GM12892 (cell line): ENCODE data around the gene SPTBN1.

Experiments
- DNase-seq: peaks from one replicate; pipeline ENCODE4 v3.0.0; 2011; ENCODE audit not compliant: insufficient read length
- FAIRE-seq: peaks from 2 replicates; lab custom pipeline; 2011; peaks lifted over from hg19 to GRCh38; lab: Jason Lieb, UNC
- POLR2A ChIP-seq: IDR thresholded peaks from 2 replicates; pipeline ENCODE4 v1.6.1; 2011; ENCODE audit warnings: low read depth, low read length, control low read depth
- POLR2AphosphoS5 ChIP-seq: IDR thresholded peaks from 2 replicates; pipeline ENCODE4 v1.6.1; 2011; ENCODE audit warnings: low read depth, low read length, control low read depth
- TAF1 ChIP-seq: IDR thresholded peaks from 2 replicates; pipeline ENCODE4 v1.6.1; 2011; ENCODE audit warnings: low read depth, mild to moderate bottlenecking, control low read depth, low read length, borderline replicate concordance

The SPTBN1 gene

DNA sequence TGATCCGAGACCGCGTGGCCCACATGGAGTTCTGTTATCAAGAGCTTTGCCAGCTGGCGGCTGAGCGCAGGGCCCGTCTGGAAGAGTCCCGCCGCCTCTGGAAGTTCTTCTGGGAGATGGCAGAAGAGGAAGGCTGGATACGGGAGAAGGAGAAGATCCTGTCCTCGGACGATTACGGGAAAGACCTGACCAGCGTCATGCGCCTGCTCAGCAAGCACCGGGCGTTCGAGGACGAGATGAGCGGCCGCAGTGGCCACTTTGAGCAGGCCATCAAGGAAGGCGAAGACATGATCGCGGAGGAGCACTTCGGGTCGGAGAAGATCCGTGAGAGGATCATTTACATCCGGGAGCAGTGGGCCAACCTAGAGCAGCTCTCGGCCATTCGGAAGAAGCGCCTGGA lies 172.8 kb downstream of the SPTBN1 start:
- no peak for TF ChIP-seq TAF1
- no peak for TF ChIP-seq POLR2AphosphoS5
- TF ChIP-seq POLR2A: no peak
- DNase-seq (no peak), FAIRE-seq (no peak)

- TF ChIP-seq POLR2A (no peak), TAF1 (no peak), POLR2AphosphoS5 (no peak)
- FAIRE-seq: no peak
- DNase-seq: no peak
Observed at GRCh38 chr2:54629390-54629789, 173.3 kb downstream of the SPTBN1 start.

DNA sequence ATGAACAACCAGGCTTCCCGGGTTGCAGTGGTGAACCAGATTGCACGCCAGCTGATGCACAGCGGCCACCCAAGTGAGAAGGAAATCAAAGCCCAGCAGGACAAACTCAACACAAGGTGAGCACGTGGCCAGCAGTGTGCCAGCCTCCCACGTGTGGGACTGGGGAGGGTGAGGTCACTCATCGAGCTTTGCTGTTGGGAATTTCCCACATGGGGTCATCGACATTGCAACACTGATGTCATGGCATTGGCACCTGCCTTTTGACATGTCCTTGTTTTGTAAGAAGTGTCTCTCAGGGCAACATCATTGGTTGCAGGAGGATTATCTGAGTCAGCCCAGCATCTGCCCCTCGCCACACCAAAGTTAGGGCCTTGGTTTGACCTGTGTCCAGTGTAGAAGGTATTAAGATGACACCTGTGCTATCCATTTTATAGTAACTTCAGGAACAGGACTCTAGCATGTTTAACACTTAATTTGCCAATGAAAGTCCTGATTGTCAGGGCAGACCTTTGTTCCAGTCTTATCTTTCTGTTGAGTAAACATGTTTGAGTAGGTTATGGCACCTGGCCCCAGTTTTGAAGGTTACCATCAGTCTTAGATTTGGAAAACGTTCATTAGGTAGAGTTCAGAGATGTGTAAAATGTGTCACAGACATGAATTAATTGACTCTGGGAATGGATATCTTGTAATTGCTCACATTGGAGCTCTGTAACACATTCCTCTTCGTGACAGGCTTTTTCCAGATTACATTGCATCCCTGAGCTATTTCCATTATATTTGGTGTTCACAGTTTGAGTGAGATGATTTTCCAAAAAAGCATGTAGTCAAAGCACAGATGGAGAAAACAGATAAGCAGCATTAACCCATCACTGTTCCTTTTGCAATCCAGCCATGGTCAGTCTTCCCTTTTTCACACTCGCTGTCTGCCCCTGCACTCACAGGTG lies 174.1 kb downstream of the SPTBN1 start:
- no peak for FAIRE-seq
- TF ChIP-seq POLR2A (no peak), POLR2AphosphoS5 (no peak), TAF1 (no peak)
- DNase-seq: no peak

GRCh38 chr2:54630858-54631497 lies 174.9 kb downstream of the SPTBN1 start:
- no peak for FAIRE-seq
- no peak for DNase-seq
- TF ChIP-seq TAF1 (no peak), POLR2A (0 out of 2 replicates have a peak, but pooled peaks have one; percentile 29)

- DNase-seq (no peak), FAIRE-seq (no peak)
- TF ChIP-seq POLR2A: no peak
- no peak for TF ChIP-seq TAF1
- no peak for TF ChIP-seq POLR2AphosphoS5
Observed at GRCh38 chr2:54631755-54632154, 175.6 kb downstream of the SPTBN1 start.

GRCh38 chr2:54632733-54633692 lies 176.9 kb downstream of the SPTBN1 start:
- FAIRE-seq (no peak), DNase-seq (no peak)
- TF ChIP-seq POLR2A (0 out of 2 replicates have a peak, but pooled peaks have one; percentile 25), TAF1 (no peak), POLR2AphosphoS5 (no peak)

DNA sequence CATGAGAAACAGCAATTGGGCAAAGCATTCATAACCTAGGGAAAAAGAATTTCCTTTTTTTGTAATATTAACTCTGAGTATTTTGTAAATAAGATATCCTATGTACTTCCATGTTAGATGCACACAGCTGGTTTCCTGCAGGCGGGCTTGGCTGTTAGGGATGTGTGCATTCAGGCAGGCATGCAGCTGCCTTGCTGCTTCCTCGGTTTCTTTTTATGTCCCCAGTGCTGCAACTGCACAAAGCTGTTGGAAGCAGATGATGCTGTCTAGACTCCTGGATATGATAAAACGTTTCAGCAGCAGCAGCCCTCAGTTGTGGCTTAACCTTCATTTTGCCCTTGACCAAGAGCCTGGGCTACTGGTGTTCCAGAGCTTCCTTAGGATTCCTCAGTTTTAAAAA lies 177.9 kb downstream of the SPTBN1 start:
- FAIRE-seq (no peak), DNase-seq (no peak)
- TF ChIP-seq TAF1 (no peak), POLR2A (no peak), POLR2AphosphoS5 (no peak)

- DNase-seq: peak; percentile 43
- FAIRE-seq: peak; percentile 84
- TF ChIP-seq TAF1 (no peak), POLR2AphosphoS5 (peak; percentile 73)
Observed at GRCh38 chr2:54634564-54635511, 178.7 kb downstream of the SPTBN1 start.

GRCh38 chr2:54635554-54636152 lies 179.5 kb downstream of the SPTBN1 start:
- no peak for FAIRE-seq
- TF ChIP-seq TAF1 (no peak), POLR2A (no peak), POLR2AphosphoS5 (no peak)

DNA sequence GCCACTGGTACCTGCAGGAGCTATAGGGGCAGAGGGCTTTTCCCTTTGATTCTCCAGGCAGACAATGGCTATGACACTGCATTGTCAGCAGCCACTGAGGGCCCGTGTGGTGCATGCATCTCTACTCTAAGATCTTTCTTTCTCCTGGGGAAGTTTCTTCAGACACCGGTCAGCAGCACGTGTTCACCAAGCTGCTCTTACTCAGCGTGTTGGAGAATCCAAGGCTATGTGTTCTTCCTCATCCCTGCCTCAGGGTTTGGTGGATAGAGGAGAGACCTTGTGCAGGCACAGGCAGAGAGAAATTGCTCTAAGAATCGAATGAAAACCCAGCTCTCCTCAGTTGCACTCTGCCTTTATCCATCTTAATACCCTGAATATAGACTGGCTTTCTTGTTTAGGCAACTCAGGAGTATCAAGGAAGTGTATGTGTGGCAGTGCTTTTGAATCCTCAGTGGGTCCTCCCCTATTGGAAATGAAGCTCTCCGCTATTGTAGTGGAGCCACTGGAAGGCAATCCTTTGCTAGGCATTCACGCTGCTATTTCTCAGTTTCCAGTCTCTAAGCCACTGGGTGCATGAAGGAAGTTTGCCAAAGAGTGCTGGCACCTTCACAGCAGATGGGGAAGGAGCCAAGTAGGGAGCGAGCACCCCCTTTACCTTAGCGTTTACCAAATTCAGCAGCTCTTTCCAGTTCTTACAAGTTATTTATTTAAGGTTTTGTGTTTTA lies 180.4 kb downstream of the SPTBN1 start:
- FAIRE-seq: no peak
- TF ChIP-seq TAF1 (no peak), POLR2AphosphoS5 (no peak), POLR2A (no peak)

More at GRCh38 chr2:54635554-54636152, 179.5 kb downstream of the SPTBN1 start:
- no peak for DNase-seq

More for the DNA sequence above, 180.4 kb downstream of the SPTBN1 start:
- DNase-seq: no peak
